ENCODE measurements around the gene ANKRD26. TPM values are rescaled to one million over a fixed set of nuclear protein-coding genes. Genes with fewer than 3 reads are reported as not detected.

The ANKRD26 gene
- total RNA-seq, 4 donors from 2014 or later = 12.2 to 40.4 (median 12.7) TPM

DNA sequence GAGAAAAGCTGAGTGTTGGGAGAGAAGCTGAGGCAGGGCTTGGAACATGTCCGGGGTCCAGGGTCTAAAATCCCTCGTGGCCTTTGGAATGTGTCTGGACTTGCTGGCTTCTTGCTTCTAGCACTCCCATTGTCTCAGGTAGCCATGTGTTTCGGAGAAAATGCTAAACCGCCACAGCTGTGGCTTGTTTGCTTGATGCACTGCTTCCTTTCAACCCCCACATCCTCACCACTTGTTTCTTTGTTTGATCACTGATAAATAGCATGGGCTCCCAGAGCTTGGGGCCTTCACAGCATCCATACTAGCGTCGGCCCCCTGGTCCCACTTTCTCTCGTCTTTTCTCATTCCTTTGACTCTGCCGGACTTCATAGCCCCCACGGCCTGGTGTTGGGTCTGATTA, 102.7 kb downstream of the ANKRD26 start:
- no peak for TF ChIP-seq POLR2A (IDR thresholded peaks at IDR 0.05)
- TF ChIP-seq, protein P1, sequence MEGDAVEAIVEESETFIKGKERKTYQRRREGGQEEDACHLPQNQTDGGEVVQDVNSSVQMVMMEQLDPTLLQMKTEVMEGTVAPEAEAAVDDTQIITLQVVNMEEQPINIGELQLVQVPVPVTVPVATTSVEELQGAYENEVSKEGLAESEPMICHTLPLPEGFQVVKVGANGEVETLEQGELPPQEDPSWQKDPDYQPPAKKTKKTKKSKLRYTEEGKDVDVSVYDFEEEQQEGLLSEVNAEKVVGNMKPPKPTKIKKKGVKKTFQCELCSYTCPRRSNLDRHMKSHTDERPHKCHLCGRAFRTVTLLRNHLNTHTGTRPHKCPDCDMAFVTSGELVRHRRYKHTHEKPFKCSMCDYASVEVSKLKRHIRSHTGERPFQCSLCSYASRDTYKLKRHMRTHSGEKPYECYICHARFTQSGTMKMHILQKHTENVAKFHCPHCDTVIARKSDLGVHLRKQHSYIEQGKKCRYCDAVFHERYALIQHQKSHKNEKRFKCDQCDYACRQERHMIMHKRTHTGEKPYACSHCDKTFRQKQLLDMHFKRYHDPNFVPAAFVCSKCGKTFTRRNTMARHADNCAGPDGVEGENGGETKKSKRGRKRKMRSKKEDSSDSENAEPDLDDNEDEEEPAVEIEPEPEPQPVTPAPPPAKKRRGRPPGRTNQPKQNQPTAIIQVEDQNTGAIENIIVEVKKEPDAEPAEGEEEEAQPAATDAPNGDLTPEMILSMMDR (IDR thresholded peaks at IDR 0.05) = no peak

GRCh38 chr10:26994743-26995142, 105.6 kb downstream of the ANKRD26 start:
- Histone ChIP-seq H3K36me3 (no peaks in the 10 kb centered on the region), H3K4me1 (no peaks in the 10 kb centered on the region), H3K27ac (no peak overlapping the region), H3K27me3 (no peaks in the 10 kb centered on the region), H3K4me3 (no peak overlapping the region), H3K9me3 (no peaks in the 10 kb centered on the region)
- TF ChIP-seq, protein P1 (IDR thresholded peaks at IDR 0.05) = no peak
- TF ChIP-seq POLR2A (IDR thresholded peaks at IDR 0.05) = no peak
- DNase-seq = no peak

More for the DNA sequence above, 102.7 kb downstream of the ANKRD26 start:
- Histone ChIP-seq H3K27ac (no peak overlapping the region), H3K27me3 (no peaks in the 10 kb centered on the region), H3K4me3 (no peak overlapping the region), H3K4me1 (no peaks in the 10 kb centered on the region), H3K36me3 (no peaks in the 10 kb centered on the region), H3K9me3 (no peaks in the 10 kb centered on the region)
- no peak for DNase-seq

- no peak overlapping the region for H3K4me3 ChIP-seq
- H3K27me3 ChIP-seq = no peaks in the 10 kb centered on the region
- no peaks in the 10 kb centered on the region for H3K36me3 ChIP-seq
- no peak overlapping the region for H3K27ac ChIP-seq
- no peaks in the 10 kb centered on the region for H3K9me3 ChIP-seq
- no peaks in the 10 kb centered on the region for H3K4me1 ChIP-seq
- DNase-seq = no peak
- TF ChIP-seq POLR2A (IDR thresholded peaks at IDR 0.05) = no peak
- TF ChIP-seq, protein P1 (IDR thresholded peaks at IDR 0.05) = no peak
Observed at GRCh38 chr10:26987851-26988250, 112.4 kb downstream of the ANKRD26 start.

DNA sequence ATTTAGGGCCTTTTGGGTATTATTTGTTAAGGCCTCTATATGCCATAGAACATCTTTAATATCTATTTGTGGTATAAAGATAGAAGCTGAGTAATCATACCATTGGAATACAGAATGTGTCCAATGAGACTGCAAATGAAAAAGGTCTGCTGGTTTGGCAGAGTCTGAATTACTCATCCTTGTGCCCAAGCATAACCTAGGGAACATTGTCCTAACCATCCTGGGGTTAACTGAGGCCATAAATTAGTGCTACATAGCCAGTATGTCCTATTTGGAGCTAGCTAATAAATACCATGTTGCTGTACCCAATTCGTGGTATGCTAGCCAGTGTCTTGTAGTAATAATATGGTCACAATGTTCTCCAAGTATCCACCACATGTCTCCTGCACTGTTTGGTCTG, 117.1 kb downstream of the ANKRD26 start:
- Histone ChIP-seq H3K4me3 (no peak overlapping the region), H3K4me1 (no peaks in the 10 kb centered on the region), H3K27me3 (no peaks in the 10 kb centered on the region), H3K9me3 (no peaks in the 10 kb centered on the region), H3K27ac (no peak overlapping the region), H3K36me3 (no peaks in the 10 kb centered on the region)
- TF ChIP-seq, protein P1 (IDR thresholded peaks at IDR 0.05) = no peak
- no peak for TF ChIP-seq POLR2A (IDR thresholded peaks at IDR 0.05)
- DNase-seq = no peak

DNA sequence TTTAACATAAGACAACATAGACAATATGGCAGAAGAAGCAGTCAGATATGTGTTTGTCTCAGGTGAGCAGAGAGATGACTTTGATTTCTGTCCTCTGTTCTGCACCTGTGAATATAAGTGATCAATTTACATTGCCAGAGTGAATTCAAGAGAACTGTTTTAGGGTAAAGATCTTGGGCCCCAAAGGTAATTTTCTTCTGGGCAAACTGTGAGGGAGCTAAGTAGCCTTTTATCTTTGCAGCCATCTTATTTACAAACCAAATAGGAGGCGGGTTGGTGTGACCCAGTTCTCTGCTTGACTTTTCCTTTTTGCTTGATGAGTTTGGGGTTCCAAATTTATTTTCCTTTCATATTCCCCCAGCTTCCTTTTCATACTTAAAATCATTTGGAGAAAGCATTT, 118.2 kb downstream of the ANKRD26 start:
- DNase-seq = no peak
- Histone ChIP-seq H3K4me1 (no peaks in the 10 kb centered on the region), H3K27ac (no peak overlapping the region), H3K9me3 (no peaks in the 10 kb centered on the region), H3K4me3 (no peak overlapping the region), H3K36me3 (no peaks in the 10 kb centered on the region), H3K27me3 (no peaks in the 10 kb centered on the region)
- no peak for TF ChIP-seq POLR2A (IDR thresholded peaks at IDR 0.05)
- TF ChIP-seq, protein P1 (IDR thresholded peaks at IDR 0.05) = no peak

DNA sequence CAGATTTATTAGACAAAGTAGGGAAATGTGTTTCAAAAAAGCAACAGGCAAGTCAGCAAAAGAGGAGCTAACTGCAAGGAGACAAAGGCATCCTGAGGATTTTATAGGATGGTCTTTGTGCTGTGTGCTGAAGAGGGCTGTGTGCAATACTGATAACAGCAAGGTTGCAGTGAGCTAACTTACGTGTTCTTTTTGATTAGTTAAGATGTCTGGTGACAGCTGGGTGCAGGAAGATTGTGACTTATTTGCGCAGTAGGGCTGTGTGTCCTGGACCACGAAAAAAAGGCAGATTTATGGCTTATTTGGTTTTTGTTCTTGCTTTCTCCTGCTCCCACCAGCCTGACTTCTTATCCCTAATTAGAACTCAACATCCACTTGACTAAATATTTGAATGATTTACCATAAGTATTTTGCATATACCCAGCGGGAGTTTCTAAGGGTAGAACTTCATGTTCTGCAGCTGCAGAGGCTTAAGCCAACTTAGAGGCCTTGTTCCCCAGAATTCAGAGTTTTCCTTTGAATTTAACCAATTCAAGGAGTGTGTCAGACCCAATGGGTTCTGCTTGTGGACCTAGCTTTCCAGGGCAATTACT, 119.0 kb downstream of the ANKRD26 start:
- Histone ChIP-seq H3K36me3 (no peaks in the 10 kb centered on the region), H3K27ac (no peak overlapping the region), H3K9me3 (no peaks in the 10 kb centered on the region), H3K4me1 (no peaks in the 10 kb centered on the region), H3K27me3 (no peaks in the 10 kb centered on the region), H3K4me3 (no peak overlapping the region)
- TF ChIP-seq, protein P1 (IDR thresholded peaks at IDR 0.05) = no peak
- TF ChIP-seq POLR2A (IDR thresholded peaks at IDR 0.05) = no peak
- DNase-seq = no peak

All from Peyer's patch (tissue), 4 donors.